ENCODE results near the gene SLC28A1. TPM values are rescaled to one million over a fixed set of nuclear protein-coding genes. Genes with fewer than 3 reads are reported as not detected.
A peak's percentile ranks its signal among the peaks of the same experiment; 100 is the strongest.

Gene SLC28A1
- total and polyA plus RNA-seq, 7 donors, result 0.13 to 1.9 (median 0.34) TPM

- Histone ChIP-seq H3K4me1 (peaks cover 51% of the 10 kb centered on the region), H3K9me3 (no peaks in the 10 kb centered on the region), H3K27ac (no peak overlapping the region), H3K36me3 (ENCODE audit: insufficient read depth in 1 of 2, low read depth in 1 of 2) (no peaks in the 10 kb centered on the region), H3K4me3 (no peak overlapping the region), H3K27me3 (ENCODE audit: insufficient read depth in 3 of 3, low read length in 2 of 3) (no peaks in the 10 kb centered on the region)
- DNase-seq (no peak), ATAC-seq (no peak)
- intact Hi-C loops (cut with DNase I), result no loop called here
- no peak for TF ChIP-seq CTCF (IDR thresholded peaks at IDR 0.05)
- 75 to 85% (median 83%) methylated on average over 13 of the region's 13 CpGs for WGBS, 3 donors
Measured at GRCh38 chr15:84908564-84908963, 24.1 kb downstream of the SLC28A1 start.

GRCh38 chr15:84909029-84909428 lies 24.6 kb downstream of the SLC28A1 start:
- no peaks in the 10 kb centered on the region for H3K9me3 ChIP-seq
- no peaks in the 10 kb centered on the region for H3K27me3 ChIP-seq (ENCODE audit: insufficient read depth in 3 of 3, low read length in 2 of 3)
- WGBS, 3 donors, result 90 to 97% (median 93%) methylated on average over 3 of the region's 3 CpGs
- no peaks in the 10 kb centered on the region for H3K36me3 ChIP-seq (ENCODE audit: insufficient read depth in 1 of 2, low read depth in 1 of 2)
- DNase-seq, result no peak
- no peak overlapping the region for H3K4me3 ChIP-seq
- H3K4me1 ChIP-seq, result peaks cover 51% of the 10 kb centered on the region
- ATAC-seq, result no peak
- intact Hi-C loops (cut with DNase I), result no loop called here
- no peak overlapping the region for H3K27ac ChIP-seq
- no peak for TF ChIP-seq CTCF (IDR thresholded peaks at IDR 0.05)

GRCh38 chr15:84909782-84910181 lies 25.3 kb downstream of the SLC28A1 start:
- WGBS, 3 donors, result 82 to 86% (median 83%) methylated on average over 4 of the region's 4 CpGs
- peaks cover 51% of the 10 kb centered on the region for H3K4me1 ChIP-seq
- intact Hi-C loops (cut with DNase I), result loop anchor here in 1 of 2 donors (5.0 kb wide), 1 partner anchor 67 kb away; no protein-coding TSS in a partner anchor

GRCh38 chr15:84910928-84911623 lies 26.6 kb downstream of the SLC28A1 start:
- ATAC-seq (peak in 1 of 4 donors; percentile 18), DNase-seq (peak; percentile 37 to 59)
- intact Hi-C loops (cut with DNase I), result loop anchor here in 1 of 2 donors (5.0 kb wide), 1 partner anchor 69 kb away; no protein-coding TSS in a partner anchor
- WGBS, 3 donors, result 65 to 92% (median 70%) methylated on average over 17 of the region's 17 CpGs
- no peak for TF ChIP-seq CTCF (IDR thresholded peaks at IDR 0.05)
- H3K27me3 ChIP-seq (ENCODE audit: insufficient read depth in 3 of 3, low read length in 2 of 3), result no peaks in the 10 kb centered on the region
- peaks cover 56% of the 10 kb centered on the region for H3K4me1 ChIP-seq
- no peaks in the 10 kb centered on the region for H3K9me3 ChIP-seq
- H3K27ac ChIP-seq, result peak overlapping the region; percentile 86
- H3K36me3 ChIP-seq (ENCODE audit: insufficient read depth in 1 of 2, low read depth in 1 of 2), result no peaks in the 10 kb centered on the region
- no peak overlapping the region for H3K4me3 ChIP-seq

More at GRCh38 chr15:84909782-84910181, 25.3 kb downstream of the SLC28A1 start:
- Histone ChIP-seq H3K27me3 (ENCODE audit: insufficient read depth in 3 of 3, low read length in 2 of 3) (no peaks in the 10 kb centered on the region), H3K4me3 (no peak overlapping the region), H3K9me3 (no peaks in the 10 kb centered on the region), H3K36me3 (ENCODE audit: insufficient read depth in 1 of 2, low read depth in 1 of 2) (no peaks in the 10 kb centered on the region), H3K27ac (no peak overlapping the region)
- ATAC-seq (no peak), DNase-seq (no peak)
- no peak for TF ChIP-seq CTCF (IDR thresholded peaks at IDR 0.05)

Measured in psoas muscle (tissue), 8 donors.